Stromal cell of bone marrow (primary cell): ENCODE data around the gene RELL1.

Experiments
- DNase-seq: peaks from one replicate; pipeline ENCODE4 v3.0.0-alpha.2; 2012; ENCODE audit warnings: low read depth

The RELL1 gene

GRCh38 chr4:37665333-37666320 is 20.5 kb downstream of the RELL1 start:
- no peak for DNase-seq

DNA sequence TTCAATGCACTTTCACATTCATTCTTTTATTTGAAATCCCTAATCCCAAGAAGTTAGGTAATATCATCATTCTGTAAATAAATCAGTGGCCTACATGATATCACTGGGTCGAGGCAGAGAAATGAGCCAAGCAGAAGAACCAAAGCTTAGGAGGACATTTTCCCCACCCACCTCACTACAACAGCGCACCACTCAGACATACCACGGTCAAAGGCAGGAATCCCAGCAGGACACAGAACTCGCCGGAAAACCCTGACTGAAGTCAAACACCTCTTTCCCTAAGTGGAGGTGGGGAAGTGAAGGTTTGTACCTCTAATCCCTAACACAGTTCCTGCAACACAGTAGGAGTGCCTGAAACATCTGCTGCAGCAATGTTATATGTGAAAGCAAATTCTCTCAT is 21.5 kb downstream of the RELL1 start:
- DNase-seq: no peak

- no peak for DNase-seq
Observed at GRCh38 chr4:37663552-37663951, 22.6 kb downstream of the RELL1 start.

- DNase-seq: no peak
Observed at GRCh38 chr4:37662861-37663390, 23.2 kb downstream of the RELL1 start.

DNA sequence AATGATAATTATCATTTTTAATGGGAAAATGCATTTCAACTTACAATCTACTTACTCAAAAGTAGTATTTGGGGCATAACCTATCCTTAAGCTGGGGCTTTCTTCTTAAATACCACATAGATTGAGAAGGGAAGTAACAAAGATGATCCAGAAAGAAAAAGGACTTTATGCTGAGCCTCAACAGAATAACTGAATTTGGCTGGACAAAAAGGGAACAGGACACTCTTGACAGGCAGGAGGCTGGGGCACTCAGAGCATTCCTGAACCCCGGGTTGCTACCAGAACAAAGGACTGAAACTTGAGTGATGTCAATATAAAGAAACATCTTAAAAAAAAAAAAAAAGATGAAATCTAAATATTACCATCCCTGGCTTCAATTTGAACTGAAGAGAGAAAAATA is 23.9 kb downstream of the RELL1 start:
- DNase-seq: no peak

DNA sequence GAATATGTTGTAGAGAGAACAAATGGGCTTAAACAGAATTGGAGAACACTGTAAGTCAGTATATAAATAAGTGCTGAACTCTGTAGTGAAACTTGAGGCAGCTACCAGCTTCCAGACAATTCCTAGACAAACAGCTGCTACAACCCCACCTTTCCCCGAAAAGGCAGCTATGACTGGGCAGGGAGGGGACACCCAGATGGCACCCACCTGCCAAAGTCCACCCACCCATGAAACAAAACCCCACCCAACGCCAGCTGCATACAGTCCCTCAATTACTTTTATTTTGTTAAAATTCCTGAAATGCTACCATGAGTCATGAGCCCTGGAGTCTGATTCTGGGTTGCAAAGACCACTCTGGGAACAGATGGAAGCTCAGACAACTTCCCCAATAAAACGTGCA is 24.4 kb downstream of the RELL1 start:
- no peak for DNase-seq

DNA sequence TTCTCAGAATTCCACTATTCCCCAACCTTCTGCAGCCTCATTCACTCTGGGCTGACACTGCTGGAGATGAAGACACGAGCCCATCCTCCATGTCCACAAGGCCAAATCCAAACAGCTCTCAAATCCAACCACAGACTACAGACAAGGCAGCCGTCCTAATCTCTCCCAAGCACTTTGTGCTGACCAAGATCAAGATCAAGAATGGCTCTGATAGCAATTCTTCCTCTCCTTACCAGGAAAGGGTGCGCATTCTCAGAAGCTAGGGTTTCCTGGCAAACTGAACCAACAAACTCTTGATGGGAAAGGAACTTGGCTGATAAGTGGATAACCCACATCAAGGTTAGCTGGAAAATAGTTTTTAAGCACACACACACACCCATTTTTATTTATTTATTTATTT is 26.5 kb downstream of the RELL1 start:
- no peak for DNase-seq

DNA sequence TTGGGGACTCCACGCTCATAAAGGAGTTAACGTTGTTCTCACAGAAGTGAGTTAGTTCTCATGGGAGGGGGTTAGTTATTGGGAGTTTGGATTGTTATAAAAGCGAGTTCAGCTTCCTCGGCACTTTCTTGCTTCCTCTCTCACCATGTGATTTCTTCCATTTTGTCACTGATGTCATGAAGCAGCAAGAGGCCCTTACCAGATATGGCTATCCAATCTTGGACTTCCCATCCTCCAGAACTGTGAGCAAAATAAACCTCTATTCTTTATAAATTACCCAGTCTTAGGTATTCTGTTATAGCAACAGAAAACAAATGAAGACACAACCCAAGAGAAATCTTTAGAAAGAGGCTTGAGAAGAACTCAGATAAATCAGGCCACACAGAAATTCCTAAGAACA is 29.5 kb downstream of the RELL1 start:
- DNase-seq: no peak

GRCh38 chr4:37653601-37654000 is 32.6 kb downstream of the RELL1 start:
- DNase-seq: no peak

- no peak for DNase-seq
Observed at GRCh38 chr4:37652747-37653527, 33.2 kb downstream of the RELL1 start.

- DNase-seq: no peak
Observed at GRCh38 chr4:37651781-37652377, 34.3 kb downstream of the RELL1 start.

DNA sequence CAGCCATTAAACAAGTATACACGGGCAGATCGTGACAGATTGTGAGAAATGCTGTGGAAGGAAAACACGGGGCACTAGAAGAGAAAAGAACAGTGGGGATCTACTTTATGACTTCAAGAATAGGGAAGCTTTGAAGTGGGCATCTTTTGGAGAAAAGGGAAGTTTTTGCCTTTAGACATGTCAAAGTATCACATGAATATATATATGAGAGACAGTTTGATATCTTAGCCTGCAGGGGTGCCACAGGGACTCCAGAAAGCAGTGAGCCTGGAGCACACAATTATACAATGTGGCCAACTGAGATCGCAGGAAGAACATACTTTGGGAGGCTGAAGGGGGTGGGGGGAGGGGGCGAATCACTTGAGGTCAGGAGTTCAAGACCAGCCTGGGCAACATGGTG is 35.7 kb downstream of the RELL1 start:
- no peak for DNase-seq

GRCh38 chr4:37649268-37649667 is 36.9 kb downstream of the RELL1 start:
- DNase-seq: no peak

GRCh38 chr4:37648084-37648817 is 37.9 kb downstream of the RELL1 start:
- DNase-seq: peak; percentile 70

DNA sequence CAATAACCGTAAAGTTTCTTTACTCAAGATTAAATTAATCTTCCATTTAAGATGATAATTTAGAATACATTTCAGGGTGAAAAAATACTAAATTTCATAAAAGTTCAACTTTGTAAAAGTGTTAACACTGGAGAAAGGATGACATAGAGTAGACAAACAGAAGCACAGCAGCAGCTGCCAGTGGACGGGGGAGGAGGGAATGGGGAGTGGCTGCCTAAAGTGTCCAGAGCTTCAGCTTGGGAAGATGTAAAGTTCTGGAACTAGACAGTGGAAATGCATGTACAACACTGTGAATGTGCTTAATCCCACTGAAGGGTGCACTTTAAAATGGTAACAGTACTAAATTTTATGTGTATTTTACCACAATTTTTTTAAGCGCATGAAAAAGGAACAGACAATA is 39.9 kb downstream of the RELL1 start:
- DNase-seq: no peak

DNA sequence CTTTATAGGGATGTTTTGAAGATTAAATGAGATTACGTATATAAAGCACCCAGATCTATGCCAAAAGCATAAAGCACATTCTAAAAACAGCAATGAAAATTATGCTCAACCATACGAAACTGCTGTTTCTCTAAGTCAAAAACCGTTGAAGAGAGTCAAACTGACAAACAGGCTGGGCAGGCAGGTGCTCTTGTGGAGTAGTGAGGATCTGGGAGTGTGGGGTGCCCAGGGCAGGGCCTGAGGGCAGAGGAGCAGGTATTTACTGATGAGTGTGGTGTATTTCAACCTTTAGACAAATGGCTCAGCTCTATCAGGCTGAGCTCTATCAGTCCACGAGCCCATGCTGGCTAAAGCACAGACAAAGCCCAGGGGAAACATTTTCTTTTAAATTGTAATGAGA is 40.4 kb downstream of the RELL1 start:
- DNase-seq: no peak

GRCh38 chr4:37644962-37645361 is 41.2 kb downstream of the RELL1 start:
- DNase-seq: peak; percentile 71

- DNase-seq: no peak
Observed at GRCh38 chr4:37641886-37642849, 44.0 kb downstream of the RELL1 start.

DNA sequence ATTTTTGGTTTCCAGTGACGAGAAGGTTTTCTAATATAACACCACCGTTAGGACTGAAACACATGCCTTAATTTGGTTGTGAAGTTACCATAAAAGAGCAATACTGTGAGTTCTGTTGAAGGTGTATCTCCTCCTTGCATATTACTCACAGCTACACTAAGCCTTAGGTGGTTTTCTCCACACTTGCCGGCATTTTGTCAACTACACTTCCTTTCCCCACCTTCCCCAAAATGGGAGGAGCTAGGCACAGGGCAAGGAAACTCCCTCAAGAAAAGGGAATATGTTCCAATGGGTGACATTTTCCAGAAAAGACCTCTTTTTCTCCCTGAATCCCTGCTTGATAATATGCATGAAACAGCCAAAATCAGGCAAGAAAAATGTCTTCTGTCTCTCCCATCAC is 44.8 kb downstream of the RELL1 start:
- DNase-seq: no peak

DNA sequence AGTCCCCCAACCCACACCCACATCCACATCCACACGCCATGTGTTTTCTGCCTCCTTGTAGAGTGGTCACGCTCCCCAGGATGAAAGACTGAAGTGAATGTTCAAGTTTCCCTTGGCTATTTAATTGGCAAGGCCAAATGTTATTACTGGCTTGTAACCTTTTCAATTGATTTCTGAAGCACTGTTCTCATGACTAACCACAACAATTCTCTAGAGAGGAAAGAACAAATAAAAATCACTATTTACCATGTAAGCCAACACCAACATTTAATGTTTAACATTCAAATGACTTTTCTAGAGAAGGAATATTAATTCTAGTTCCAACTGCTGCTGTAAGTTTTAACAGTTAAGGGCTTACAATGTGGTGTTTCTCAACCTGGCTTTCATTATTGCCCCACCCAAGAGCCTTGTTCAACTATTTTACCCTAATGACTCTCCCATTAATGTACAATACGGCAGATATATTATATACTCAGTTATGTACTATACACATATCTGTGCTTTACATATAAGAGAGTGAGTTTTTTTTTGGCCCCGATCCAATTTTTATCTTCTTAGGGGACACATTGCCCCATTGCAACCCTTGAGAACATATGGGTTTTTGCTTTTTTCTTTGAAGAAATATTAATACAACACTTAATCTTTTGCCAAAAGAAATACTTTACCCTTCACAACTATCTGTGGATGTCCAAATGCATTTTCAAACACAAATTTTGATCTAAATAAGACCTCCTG is 46.5 kb downstream of the RELL1 start:
- peak; percentile 35 for DNase-seq
